Lower leg skin (tissue), 3 donors: Measurements from ENCODE around the gene FBXO44.

Experiments used
- POLR2A ChIP-seq, 2 donors: fragments of 450-650 bp; IDR thresholded peaks; one replicate each; pipeline ENCODE4 v1.6.1; 2016 to 2017; ENCODE audit warnings: antibody characterized with exemption in 2 of 2, mild to moderate bottlenecking in 1 of 2, moderate library complexity in 1 of 2
- TF ChIP-seq, protein P1 (sequence below), 3 donors: fragments of 450-650 bp; IDR thresholded peaks; one replicate each; pipeline ENCODE4 v1.5.1; 2016; ENCODE audit warnings: antibody characterized with exemption in 3 of 3, mild to moderate bottlenecking in 3 of 3, moderate library complexity in 2 of 3

DNA sequence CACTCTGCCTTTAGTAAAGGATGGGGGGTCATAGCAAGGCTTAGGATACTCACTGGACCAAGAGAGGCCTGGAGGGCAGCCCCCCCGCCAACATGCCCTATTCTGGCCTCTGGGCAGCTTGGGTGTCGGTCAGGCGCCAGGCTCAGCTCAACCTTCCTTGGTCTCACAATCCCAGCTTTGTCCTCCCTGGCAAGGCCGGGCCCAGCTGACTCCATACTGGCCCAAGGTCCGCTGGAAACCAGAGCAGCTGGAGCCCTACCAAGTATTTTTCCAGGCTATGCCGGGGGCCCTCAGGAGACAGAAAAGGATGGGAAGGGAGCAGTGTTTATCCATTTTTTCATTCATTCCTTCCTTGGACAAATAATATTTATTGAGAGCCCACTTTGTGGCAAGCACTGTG, 6.6 kb upstream of the FBXO44 start:
- TF ChIP-seq, protein P1, sequence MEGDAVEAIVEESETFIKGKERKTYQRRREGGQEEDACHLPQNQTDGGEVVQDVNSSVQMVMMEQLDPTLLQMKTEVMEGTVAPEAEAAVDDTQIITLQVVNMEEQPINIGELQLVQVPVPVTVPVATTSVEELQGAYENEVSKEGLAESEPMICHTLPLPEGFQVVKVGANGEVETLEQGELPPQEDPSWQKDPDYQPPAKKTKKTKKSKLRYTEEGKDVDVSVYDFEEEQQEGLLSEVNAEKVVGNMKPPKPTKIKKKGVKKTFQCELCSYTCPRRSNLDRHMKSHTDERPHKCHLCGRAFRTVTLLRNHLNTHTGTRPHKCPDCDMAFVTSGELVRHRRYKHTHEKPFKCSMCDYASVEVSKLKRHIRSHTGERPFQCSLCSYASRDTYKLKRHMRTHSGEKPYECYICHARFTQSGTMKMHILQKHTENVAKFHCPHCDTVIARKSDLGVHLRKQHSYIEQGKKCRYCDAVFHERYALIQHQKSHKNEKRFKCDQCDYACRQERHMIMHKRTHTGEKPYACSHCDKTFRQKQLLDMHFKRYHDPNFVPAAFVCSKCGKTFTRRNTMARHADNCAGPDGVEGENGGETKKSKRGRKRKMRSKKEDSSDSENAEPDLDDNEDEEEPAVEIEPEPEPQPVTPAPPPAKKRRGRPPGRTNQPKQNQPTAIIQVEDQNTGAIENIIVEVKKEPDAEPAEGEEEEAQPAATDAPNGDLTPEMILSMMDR (IDR thresholded peaks at IDR 0.05), result no peak
- no peak for TF ChIP-seq POLR2A (IDR thresholded peaks at IDR 0.05)
